Activated T-cell treated with anti-CD3 and anti-CD28 coated beads for 24 hours (primary cell): ENCODE data around the gene OR51B4.
"Not testable (repeated sequence)": the region's sequence is repeated elsewhere in the genome, so short reads cannot be mapped to it uniquely, and the experiment has no call there.

Source experiments
- DNase-seq: peaks from one replicate; pipeline ENCODE4 v3.0.0-alpha.2; 2020; ENCODE audit warnings: low read depth

Gene OR51B4

DNA sequence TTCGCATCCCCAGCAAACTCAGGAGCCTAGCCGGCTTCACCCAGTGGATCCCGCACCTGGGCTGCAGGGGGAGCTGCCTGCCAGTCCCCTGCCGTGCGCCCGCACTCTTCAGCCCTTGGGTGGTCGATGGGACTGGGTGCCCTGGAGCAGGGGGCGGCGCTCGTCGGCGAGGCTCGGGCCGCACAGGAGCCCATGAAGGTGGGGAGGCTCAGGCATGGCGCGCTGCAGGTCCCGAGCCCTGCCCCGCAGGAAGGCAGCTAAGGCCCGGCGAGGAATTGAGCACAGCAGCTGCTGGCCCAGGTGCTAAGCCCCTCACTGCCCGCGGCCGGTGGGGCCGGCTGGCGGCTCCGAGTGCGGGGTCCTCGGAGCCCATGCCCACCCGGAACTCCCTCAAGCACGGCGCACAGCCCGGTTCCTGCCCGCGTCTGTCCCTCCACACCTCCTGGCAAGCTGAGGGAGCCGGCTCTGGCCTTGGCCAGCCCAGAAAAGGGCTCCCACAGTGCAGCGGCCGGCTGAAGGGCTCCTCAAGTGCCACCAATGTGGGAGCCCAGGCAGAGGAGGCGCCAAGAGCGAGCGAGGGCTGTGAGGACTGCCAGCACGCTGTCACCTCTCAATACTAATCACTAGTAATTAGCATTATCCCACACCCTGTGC, 7.3 kb downstream of the OR51B4 start:
- not testable (repeated sequence) for DNase-seq

GRCh38 chr11:5293028-5293427, 8.7 kb downstream of the OR51B4 start:
- no peak for DNase-seq

DNA sequence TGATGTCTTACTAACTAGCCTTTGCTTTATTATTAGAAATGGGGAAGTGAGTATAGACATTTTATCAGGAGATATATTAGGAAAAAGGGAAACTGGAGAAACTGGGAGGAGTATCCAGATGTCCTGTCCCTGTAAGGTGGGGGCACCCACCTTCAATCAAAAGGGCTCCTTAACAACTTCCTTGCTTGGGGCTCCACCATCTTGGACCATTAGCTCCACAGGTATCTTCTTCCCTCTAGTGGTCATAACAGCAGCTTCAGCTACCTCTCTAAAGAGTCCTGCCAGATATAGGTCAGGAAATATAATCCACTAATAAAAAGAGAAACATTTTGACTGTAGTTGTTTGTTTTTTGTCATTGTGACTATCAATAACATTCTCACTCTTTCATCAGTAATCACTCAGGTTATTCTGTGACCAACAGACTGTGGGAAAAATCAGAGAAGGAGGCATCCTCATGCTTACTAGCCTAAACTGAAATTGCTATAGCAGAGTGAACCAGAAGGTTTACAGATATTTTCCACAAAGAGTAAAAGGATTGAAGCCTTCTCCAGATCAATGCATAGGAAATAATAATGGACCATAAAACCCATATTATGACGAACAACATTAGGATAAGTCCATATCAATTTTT, 10.4 kb downstream of the OR51B4 start:
- no peak for DNase-seq

- DNase-seq: no peak
These were observed 11.6 kb downstream of the OR51B4 start for GRCh38 chr11:5290106-5290505.

GRCh38 chr11:5289696-5290095, 12.1 kb downstream of the OR51B4 start:
- no peak for DNase-seq

DNA sequence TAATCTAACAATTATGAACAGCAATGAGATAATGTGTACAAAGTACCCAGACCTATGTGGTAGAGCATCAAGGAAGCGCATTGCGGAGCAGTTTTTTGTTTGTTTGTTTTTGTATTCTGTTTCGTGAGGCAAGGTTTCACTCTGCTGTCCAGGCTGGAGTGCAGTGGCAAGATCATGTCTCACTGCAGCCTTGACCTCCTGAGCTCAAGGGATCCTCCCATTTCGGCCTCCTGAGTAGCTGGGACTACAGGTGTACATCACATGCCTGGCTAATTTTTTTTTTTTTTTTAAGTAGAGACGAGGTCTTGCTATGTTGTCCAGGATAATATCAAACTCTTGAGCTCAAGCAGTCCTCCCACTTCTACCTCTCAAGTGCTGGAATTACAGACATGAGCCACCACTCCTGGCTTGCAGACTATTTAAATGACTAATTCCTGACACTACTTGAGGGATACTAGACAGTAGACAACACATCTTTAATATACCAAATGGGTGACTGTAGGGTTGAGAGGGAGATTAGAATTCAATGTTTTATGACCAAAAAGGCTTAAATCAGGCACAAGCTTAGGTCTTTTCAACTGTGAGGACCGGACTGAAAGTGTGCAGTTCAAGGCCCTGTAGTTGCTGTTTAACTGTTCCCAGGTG, 12.7 kb downstream of the OR51B4 start:
- DNase-seq: no peak

DNA sequence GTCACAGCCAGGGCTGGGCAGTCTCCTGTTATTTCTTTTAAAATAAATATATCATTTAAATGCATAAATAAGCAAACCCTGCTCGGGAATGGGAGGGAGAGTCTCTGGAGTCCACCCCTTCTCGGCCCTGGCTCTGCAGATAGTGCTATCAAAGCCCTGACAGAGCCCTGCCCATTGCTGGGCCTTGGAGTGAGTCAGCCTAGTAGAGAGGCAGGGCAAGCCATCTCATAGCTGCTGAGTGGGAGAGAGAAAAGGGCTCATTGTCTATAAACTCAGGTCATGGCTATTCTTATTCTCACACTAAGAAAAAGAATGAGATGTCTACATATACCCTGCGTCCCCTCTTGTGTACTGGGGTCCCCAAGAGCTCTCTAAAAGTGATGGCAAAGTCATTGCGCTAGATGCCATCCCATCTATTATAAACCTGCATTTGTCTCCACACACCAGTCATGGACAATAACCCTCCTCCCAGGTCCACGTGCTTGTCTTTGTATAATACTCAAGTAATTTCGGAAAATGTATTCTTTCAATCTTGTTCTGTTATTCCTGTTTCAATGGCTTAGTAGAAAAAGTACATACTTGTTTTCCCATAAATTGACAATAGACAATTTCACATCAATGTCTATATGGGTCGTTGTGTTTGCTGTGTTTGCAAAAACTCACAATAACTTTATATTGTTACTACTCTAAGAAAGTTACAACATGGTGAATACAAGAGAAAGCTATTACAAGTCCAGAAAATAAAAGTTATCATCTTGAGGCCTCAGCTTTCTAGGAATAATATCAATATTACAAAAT, 13.4 kb downstream of the OR51B4 start:
- DNase-seq: no peak

DNA sequence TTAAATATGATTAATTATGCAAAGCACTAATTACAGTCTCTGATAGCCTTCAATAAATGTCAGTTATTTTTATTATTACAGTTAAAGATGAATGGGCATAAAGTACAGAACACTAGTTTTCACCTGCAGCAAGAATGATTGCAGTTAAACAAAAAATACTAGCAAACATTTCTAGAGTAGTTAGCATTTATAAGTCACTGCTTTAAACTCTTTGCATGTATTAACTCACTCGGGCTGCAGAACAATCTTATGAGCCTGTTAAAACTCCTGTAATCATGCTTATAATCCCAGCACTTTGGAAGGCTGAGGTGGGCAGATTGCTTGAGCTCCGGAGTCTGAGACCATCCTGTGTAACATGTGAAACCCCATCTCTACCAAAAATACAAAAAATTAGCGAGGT, 14.8 kb downstream of the OR51B4 start:
- DNase-seq: no peak

- DNase-seq: no peak
These were observed 15.4 kb downstream of the OR51B4 start for GRCh38 chr11:5286351-5286750.

GRCh38 chr11:5285703-5286340, 15.9 kb downstream of the OR51B4 start:
- DNase-seq: no peak

- DNase-seq: no peak
These were observed 17.1 kb downstream of the OR51B4 start for GRCh38 chr11:5284637-5285036.

- DNase-seq: no peak
These were observed 17.9 kb downstream of the OR51B4 start for GRCh38 chr11:5283882-5284281.

DNA sequence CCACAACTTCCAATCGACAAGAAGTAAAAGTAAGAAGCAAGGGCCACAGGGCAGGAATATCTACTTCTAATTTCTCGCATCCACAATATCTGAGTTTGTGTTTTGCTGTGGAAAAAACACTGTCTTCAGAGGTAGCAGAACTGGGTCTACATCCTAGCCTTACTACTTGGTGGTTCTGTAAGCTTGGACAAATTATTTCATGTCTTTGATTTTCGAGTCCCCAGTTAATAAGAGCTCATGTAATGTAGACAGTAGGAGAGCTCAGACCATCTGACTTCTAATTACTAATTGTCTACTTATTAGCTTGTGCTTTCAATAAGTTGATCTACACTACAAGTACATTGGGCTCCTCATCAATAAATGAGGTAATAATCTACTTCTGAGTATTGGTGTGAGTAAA, 18.7 kb downstream of the OR51B4 start:
- no peak for DNase-seq

GRCh38 chr11:5282628-5283027, 19.1 kb downstream of the OR51B4 start:
- DNase-seq: no peak

DNA sequence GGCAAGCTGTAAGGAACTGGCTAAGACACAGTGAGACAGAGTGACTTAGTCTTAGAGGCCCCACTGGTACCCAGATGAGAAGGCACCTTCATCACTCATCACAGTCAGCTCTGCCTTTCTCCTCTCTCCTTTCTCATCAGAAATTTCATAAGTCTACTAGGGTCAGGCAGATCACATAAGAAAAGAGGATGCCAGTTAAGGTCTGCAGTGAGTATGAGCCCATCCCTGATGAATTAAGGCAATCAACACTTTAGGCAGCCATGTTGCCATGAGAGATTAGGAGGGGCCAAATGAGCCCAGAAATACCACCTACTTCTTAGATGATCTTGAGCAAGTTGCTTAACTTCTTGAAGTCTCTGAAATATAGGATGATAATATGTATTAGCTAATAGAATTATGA, 20.1 kb downstream of the OR51B4 start:
- DNase-seq: no peak

- no peak for DNase-seq
These were observed 21.1 kb downstream of the OR51B4 start for GRCh38 chr11:5280582-5281102.

DNA sequence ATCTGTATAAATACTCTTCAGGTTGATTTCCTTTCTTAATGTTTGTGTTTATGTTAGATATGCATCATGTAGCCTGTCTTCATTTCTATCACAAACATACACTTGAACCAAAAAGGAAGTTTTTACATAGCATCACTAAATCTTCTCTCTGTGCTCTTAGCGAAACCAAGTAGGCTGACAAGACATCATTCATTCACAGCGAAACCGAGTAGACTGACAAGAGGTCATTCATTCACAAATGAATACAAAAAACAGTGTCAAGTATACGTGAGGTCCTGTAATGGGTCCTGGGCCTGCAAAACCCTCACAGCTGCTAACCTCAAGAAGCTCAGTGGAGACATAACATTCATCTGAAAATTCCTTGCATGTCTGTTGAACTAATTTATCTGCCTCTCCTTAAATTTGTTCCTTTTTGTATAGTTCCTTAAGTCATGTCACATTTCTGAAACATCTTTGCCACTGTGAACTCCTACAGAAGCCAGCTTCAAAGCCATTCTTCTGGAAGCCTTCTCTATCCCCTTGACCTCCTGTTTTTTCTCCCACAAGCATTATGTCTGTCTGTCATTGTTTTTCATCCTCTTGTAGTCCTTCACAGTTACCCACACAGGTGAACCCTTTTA, 22.2 kb downstream of the OR51B4 start:
- no peak for DNase-seq

DNA sequence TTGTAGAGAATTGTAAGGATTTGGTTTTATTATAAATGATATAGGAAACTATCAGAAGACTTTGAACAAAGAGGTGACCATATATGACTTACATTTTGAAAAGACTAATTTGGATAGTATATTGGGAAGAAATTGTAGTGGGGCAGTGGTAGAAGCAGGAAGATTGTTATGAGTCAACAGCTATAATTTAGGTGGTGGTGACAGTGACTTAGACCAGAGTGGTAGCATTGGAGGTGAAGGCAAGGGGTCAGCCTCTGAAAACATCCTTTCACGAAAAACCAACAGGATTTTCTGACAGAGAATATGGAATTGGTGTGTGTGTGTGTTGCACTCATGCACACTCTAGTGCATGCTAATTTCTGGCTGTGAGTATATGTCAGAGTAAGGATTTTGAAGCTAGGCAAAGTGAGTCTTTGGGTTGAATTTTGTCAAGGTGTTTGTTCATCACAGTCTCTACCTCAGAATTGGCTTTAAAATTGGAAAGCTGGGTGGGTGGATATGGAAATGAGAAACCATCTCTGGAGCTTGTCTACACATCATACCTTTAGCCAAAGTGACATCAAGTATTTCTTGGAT, 23.9 kb downstream of the OR51B4 start:
- DNase-seq: no peak

GRCh38 chr11:5276697-5277096, 25.0 kb downstream of the OR51B4 start:
- DNase-seq: no peak

DNA sequence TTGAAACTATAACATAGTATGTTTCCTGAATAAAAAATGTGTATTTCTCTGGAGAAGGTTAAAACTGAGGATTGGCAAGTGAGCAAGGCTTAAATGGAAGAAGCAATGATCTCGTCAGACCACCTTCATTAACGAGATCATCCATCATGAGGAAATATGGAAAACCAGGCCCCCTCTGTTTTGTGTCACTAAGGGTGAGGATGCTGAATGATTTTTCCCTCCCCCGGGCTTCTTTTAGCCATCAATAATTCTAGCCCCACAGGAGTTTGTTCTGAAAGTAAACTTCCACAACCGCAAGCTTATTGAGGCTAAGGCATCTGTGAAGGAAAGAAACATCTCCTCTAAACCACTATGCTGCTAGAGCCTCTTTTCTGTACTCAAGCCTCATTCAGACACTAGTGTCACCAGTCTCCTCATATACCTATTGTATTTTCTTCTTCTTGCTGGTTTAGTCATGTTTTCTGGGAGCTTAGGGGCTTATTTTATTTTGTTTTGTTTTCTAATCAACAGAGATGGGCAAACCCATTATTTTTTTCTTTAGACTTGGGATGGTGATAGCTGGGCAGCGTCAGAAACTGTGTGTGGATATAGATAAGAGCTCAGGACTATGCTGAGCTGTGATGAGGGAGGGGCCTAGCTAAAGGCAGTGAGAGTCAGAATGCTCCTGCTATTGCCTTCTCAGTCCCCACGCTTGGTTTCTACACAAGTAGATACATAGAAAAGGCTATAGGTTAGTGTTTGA, 26.2 kb downstream of the OR51B4 start:
- DNase-seq: no peak

DNA sequence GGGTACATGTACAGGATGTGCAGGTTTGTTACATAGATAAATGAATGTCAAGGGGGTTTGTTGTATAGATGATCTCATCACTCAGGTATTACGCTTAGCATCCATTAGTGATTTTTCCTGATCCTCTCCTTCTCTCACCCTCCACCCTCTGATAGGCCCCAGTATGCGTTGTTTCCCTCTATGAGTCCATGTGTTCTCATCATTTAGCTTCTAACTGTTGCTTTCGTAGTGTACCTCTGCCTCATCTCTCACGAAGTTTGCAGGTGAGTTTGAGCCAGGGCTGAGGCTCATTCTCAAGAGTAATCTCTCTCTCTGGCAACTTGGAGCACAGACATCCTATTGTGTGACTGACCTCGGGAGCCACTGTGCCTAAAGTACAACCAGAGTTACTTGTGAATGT, 27.4 kb downstream of the OR51B4 start:
- no peak for DNase-seq
